Stimulated activated naive CD8-positive, alpha-beta T cell treated with anti-CD3 and anti-CD28 coated beads, Interleukin-15, Interleukin-2, amounts not matched to agents 100 U/mL and 50 U/mL, for 24 hours (primary cell): ENCODE data around the gene COA8.

Experiments
- ATAC-seq: fragments of 150-1000 bp; cut with Tn5 transposase; one replicate; pipeline ENCODE4 v1.10.0; 2021
- DNase-seq: peaks from one replicate; pipeline ENCODE4 v3.0.0; 2021

COA8 gene

GRCh38 chr14:103549361-103550311, 13.1 kb upstream of the COA8 start:
- ATAC-seq: no peak
- no peak for DNase-seq

GRCh38 chr14:103550451-103551337, 12.1 kb upstream of the COA8 start:
- ATAC-seq (no peak), DNase-seq (no peak)

DNA sequence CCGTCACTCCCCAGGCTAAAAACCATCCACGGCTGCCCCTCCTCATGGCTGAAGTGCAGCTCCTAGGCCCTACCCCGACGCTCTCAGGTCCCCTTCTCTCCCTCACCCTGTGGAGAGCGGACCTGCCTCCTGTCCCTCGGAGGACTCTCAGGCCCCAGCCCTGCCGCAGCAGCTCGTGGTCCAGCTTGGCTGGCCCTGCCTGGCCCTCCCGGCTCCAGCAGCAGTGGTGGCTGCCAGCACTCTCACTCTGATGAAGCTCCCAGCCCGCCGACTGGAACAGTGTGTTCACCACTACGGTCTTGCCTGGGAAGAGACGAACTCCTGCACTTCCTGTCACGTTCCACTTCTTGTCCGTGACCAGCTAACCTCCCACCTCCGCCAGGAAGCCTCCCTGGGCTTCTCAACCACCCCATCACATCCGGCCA, 11.4 kb upstream of the COA8 start:
- no peak for ATAC-seq
- no peak for DNase-seq

DNA sequence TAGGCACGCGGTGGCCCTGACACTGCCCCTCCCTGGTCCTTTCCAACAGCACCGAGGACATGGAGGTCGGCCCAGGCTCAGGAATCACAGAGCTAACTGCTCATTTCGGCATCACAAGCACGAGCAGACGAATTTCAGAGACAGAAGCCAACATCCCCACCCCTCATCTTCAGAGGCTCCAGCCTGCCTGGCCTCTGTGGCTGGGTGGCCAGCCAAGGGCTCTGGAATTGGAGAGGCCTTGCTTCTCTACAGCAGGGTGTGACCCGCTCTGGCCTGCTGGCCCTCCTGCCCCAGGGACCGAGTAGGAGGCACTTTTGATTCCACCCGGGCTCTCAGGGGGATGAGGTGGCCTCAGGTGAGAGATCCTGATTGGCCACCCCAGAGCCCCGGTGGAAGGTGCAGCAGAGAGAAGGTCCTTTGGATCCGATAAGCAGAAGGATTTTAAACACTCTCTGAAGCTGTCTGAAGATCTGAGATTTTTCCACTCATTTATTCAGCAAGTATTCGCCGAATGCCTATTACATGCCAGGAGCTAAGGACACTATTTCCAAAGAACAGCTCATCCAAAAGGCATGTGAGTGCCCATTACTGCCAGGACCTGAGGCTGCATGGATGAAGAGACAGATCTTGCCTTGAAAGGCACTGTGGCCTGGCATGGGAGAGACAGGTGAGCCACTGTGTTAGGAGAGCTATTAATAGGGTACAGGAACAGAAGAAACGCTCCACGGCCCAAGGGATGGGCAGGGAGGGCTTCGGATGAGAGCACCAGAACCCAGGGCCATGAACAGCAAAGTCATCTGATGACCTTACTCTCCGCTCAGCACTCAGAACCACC, 10.5 kb upstream of the COA8 start:
- DNase-seq (no peak), ATAC-seq (no peak)

DNA sequence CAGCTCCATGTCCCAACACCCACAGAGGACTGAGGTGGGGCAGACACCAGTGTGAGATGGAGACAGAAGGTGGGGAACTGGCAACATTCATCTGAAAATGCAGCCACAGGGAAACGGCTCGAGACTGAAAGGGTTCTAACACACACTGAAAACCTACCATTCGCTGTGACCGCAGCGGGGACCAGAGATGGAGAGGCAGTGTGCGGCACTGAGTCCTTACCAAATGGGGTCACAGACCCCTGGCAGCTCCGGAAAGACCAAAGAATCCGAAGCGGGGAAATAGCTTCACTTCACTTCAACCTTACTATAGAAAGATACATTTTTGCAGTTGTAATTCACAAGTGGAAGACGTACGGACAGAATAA, 9.9 kb upstream of the COA8 start:
- DNase-seq: no peak
- no peak for ATAC-seq

DNA sequence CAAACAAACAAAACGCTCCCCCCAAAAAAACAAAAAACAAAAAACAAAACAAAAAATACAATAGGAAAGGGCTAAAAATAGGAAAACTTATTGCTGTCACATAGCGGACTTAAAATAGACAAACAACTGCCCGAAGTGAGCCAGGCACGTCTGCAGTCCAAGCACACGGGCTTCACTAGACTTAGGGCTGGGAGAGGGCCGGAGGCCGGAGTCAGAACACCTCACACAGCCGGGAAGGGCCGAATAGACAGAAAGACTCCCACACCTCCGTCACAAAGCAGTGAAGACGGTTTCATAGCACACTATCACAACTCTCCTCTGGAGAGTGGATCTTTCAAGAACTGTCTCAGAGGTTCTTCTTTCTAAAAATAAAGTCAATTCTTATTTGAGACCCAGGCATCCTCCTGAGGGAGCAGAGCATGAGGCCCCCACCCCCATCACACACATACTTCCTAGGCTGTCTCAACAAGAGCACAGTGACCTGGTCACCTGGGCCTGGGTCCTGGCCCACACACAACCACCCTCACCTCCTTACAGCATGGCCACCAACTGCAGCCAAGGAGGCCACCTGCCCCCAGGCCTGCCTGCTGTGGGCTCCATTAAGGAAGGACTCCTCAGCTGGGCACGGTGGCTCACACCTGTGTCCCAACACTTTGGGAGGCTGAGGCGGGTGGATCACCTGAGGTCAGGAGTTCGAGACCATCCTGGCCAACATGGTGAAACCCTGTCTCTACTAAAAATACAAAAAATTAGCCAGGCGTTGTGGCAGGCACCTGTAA, 7.0 kb upstream of the COA8 start:
- ATAC-seq: no peak
- DNase-seq: no peak

DNA sequence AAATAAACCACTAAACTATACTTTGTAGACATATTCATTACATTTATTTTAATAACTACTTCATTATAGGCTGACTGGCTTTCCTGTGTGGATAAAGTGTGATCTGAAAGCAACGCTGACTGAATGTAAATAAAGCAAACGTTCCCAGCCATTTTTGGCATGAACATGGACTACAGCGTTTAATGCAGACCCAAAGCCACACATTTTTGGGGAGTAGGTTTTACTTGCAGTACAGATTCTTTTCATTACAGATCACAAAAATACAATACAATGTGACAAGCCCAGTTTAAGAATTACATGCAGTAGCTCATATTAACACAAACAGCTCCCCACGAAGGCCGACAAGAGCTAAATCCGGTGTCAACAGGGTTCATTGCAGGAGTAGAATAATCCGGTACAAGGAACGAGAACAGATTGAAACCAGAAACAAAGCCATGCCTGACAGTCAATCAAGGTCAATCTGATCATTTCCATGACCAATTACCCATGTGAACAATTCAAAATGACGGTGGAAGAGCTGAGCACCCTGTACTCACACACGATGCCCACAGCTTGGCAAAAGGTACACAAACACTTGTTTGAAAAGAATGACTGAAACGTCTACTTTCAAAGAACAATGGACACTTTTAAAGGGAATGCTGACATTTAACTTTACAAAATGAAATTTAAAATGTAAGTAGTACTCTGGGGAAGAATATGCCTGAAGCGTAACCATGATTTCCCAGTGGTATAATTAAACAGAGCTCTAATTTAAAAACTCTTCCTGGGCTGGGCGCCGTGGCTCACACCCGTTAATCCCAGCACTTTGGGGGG, 5.6 kb upstream of the COA8 start:
- no peak for ATAC-seq

DNA sequence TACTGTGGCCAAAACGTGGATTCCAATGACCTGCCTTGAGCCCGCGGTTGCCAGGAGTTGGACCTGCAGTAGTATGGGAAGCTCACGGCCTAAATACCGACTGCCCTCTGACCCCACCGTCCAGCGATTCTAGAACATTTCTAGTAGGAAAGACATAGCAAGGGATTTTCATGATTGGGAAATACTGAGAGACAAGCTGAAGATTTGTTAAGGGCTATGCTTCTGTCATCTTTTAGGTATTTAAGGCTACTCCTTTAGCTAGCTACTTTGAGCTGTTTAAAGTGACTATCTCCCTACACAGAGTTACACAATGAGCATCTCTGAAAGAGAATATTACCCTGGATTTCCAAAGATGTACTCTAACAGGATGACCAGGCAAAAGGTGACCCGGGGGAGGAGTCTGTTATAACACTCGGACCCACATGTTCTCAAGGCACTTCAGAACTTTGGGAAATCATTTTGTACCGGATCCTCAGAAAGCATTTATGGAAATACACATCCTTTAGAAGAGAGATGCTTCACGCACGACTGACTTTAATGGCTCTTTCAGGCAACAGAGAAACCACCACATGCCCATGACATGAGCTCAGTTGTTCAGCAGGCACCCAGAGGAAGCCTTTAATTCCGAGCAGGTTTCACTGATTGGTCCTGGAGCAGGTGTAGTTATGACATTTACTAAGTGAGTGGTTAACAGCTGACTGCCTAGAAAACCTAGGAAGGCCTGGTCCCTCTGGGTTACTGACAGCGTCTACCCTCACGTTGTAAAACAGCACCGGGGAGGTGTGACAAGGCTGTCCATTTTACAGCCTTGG, 4.5 kb upstream of the COA8 start:
- DNase-seq: no peak
- no peak for ATAC-seq

More for the DNA sequence above, 5.6 kb upstream of the COA8 start:
- no peak for DNase-seq

- DNase-seq: no peak
- ATAC-seq: no peak
These were observed 3.0 kb upstream of the COA8 start for GRCh38 chr14:103559766-103560165.

GRCh38 chr14:103560691-103561090, 2.1 kb upstream of the COA8 start:
- DNase-seq (no peak), ATAC-seq (no peak)

DNA sequence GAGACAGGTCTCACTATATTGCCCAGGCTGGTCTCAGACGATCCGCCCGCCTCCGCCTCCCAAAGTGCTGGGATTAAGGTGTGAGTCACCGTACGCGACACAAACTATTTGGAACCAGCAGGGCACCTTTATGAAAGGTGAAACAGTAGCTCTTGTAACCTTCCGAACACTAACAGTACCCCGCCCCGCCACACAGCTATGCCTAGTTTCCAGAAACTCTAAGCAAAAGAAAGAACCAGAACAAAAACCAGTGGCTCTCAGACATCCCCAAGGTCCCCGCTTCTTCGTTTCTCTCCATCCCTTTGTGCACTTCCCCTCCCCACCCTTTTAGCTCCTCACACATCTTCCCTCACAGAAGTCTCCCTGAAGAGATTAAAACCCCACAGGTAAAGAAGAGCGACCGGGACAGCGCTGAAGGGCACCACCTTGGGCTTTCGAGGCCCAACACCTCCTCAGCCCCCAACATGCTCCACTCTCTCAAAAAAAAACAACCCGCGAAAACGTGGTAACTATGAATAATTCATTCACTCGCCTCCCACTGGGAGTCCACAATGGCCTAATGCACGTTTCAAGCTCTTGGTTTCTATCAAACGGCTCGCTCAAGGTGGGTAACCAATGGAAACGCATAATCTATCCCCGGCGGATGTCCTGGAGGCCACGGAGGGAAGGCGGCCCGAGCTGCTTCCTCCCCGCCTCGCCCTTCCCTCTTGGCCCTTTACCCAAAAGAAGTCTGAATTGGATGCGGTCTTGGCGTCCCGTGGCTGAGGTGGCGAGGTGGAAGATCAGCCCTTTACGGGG, 1.2 kb upstream of the COA8 start:
- DNase-seq (peak; percentile 55), ATAC-seq (peak; percentile 41)

- no peak for DNase-seq
- peak; percentile 67 for ATAC-seq
These were observed 656 bp upstream of the COA8 start for GRCh38 chr14:103562179-103562428.

GRCh38 chr14:103563226-103563620, 463 bp downstream of the COA8 start:
- DNase-seq (no peak), ATAC-seq (no peak)

DNA sequence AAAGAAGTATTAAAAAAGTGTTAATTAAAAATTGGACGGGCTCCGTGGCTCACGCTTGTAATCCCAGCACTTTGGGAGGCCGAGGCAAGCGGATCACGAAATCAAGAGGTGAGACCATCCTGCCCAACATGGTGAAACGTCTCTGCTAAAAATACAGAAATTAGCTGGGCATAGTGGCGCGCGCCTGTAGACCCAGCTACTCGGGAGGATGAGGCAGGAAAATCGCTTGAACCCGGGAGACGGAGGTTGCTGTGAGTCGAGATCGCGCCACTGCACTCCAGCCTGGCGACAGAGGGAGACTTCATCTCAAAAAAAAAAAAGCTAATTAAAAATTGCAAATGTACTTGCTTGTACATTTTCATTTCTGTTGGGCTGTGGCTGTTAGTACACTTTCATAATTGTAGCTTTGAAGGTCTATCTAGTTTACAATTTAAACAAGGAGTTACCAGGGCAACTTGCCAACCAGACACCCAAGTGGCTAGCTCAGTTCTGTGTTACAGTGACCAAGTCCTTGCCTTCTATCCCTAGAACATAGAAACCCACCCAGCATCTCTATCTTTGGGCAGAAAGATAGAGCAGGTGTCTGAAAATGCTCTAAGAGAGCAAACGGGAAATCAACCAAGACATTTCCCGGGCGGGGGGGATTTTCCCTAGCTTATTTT, 1.2 kb downstream of the COA8 start:
- ATAC-seq (no peak), DNase-seq (no peak)

GRCh38 chr14:103568952-103569351, 6.2 kb downstream of the COA8 start:
- ATAC-seq: no peak
- DNase-seq: no peak

DNA sequence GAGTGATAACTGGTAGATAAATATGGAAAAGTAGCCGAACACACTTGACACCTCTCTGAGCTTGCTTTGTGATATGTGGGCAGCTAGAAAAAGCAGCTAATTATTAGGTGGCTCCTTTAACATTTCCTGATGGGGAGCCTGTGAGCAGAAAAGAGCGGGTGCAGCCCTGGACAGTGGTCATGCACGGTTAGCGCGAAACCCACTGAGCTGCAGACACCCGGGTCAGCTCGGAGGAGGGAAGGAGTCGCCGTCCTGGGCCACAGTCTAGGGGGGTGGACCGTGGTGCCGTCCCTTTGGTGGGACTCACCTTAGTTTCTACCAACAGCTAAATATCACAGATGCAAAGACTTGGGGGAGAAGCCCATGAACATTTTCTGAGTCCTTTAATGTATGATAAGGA, 6.6 kb downstream of the COA8 start:
- ATAC-seq (no peak), DNase-seq (no peak)

DNA sequence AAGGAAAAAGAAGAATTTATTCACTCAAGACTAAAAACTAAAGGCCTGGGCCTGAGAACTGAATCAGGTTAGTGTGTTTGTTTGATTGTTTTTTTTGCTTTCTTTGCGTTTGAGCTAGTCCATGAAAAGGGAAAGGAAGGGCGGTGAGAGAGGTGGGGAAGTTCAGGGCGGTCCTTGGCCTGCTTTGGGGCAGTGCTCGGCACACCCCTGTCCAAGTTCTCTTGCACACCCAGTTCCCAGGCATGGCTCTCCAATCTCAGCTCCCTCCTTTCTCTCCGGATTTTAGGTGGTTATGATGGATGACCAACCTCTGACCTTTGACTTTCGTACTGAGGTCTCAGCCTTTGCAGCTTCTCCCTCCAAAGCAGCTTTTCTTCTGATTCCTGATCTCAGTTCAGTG, 11.3 kb downstream of the COA8 start:
- DNase-seq (no peak), ATAC-seq (no peak)

DNA sequence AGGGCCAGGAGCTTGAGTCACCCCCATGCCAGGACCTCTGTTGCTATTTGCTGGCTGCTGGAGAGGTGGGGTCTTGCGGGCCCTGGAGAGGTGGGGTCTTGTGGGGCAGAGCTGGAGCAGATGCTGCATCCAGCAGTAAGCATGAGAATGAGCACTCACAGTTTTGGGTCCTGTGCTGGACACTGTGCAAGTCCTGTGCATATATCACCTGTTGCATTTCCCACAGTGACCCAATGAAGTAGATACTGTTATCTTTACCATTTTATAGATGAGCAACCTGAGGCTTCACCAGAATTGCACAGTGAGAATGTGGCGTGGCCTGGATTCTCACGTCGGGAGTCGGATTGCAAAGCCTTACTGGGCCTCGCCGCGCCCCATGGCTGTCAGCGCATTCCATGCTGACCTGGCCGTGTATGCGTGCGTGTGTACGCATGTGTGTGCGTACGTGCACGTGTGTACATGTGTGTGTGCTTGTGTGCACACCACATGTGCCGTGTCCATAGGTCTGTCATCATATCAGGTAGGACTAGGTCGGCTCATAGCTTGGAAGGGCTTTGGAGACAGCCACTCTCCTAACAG, 12.0 kb downstream of the COA8 start:
- peak; percentile 23 for ATAC-seq
- no peak for DNase-seq
